GM18526 (cell line): ENCODE data around the gene KLHL35.

Experiments used
- POLR2A ChIP-seq: IDR thresholded peaks from 3 replicates; pipeline ENCODE4 v1.6.1; 2011; ENCODE audit not compliant: insufficient read length; ENCODE audit errors: extremely low read depth

The KLHL35 gene

GRCh38 chr11:75437966-75438659 is 5.1 kb upstream of the KLHL35 start:
- no peak for TF ChIP-seq POLR2A

- TF ChIP-seq POLR2A: no peak
These were observed 3.8 kb upstream of the KLHL35 start for GRCh38 chr11:75436806-75437205.

GRCh38 chr11:75435571-75435925 is 2.5 kb upstream of the KLHL35 start:
- no peak for TF ChIP-seq POLR2A

GRCh38 chr11:75434886-75435570 is 2.0 kb upstream of the KLHL35 start:
- no peak for TF ChIP-seq POLR2A

- TF ChIP-seq POLR2A: no peak
These were observed 1.0 kb upstream of the KLHL35 start for GRCh38 chr11:75434051-75434450.

- TF ChIP-seq POLR2A: no peak
These were observed 440 bp upstream of the KLHL35 start for GRCh38 chr11:75433443-75433842.

- no peak for TF ChIP-seq POLR2A
These were observed 1.2 kb downstream of the KLHL35 start for GRCh38 chr11:75431533-75432525.

- TF ChIP-seq POLR2A: no peak
These were observed 2.1 kb downstream of the KLHL35 start for GRCh38 chr11:75430714-75431532.

- peak; percentile 17 for TF ChIP-seq POLR2A
These were observed 2.9 kb downstream of the KLHL35 start for GRCh38 chr11:75429902-75430713.

GRCh38 chr11:75429641-75429901 is 3.4 kb downstream of the KLHL35 start:
- TF ChIP-seq POLR2A: no peak

- TF ChIP-seq POLR2A: no peak
These were observed 3.9 kb downstream of the KLHL35 start for GRCh38 chr11:75428989-75429640.

GRCh38 chr11:75428281-75428724 is 4.7 kb downstream of the KLHL35 start:
- TF ChIP-seq POLR2A: no peak

- TF ChIP-seq POLR2A: no peak
These were observed 5.8 kb downstream of the KLHL35 start for GRCh38 chr11:75427181-75427580.

- no peak for TF ChIP-seq POLR2A
These were observed 6.3 kb downstream of the KLHL35 start for GRCh38 chr11:75426720-75427086.
